HG03558 (cell line): Measurements from ENCODE around the gene CCDC201.
"Not testable (repeated sequence)": the region's sequence is repeated elsewhere in the genome, so short reads cannot be mapped to it uniquely, and the experiment has no call there.

Experiments used
- ATAC-seq: cut with Tn5 transposase; IDR thresholded peaks from one replicate; pipeline ENCODE4 v1.9.1; 2021; ENCODE audit warnings: moderate number of reproducible peaks; ENCODE audit not compliant: unreplicated experiment; ENCODE audit errors: extremely low read depth

Gene CCDC201

GRCh38 chr7:45829846-45830245, 43.0 kb downstream of the CCDC201 start:
- not testable (repeated sequence) for ATAC-seq

- ATAC-seq: not testable (repeated sequence)
Measured at GRCh38 chr7:45827731-45828130, 45.2 kb downstream of the CCDC201 start.

GRCh38 chr7:45826550-45826949, 46.3 kb downstream of the CCDC201 start:
- not testable (repeated sequence) for ATAC-seq

GRCh38 chr7:45818763-45819162, 54.1 kb downstream of the CCDC201 start:
- not testable (repeated sequence) for ATAC-seq

- ATAC-seq: not testable (repeated sequence)
Measured at GRCh38 chr7:45817913-45818312, 55.0 kb downstream of the CCDC201 start.

GRCh38 chr7:45817016-45817415, 55.9 kb downstream of the CCDC201 start:
- ATAC-seq: not testable (repeated sequence)

GRCh38 chr7:45814216-45815118, 58.4 kb downstream of the CCDC201 start:
- not testable (repeated sequence) for ATAC-seq

GRCh38 chr7:45813771-45814170, 59.1 kb downstream of the CCDC201 start:
- not testable (repeated sequence) for ATAC-seq

GRCh38 chr7:45812946-45813345, 59.9 kb downstream of the CCDC201 start:
- no peak for ATAC-seq

- ATAC-seq: not testable (repeated sequence)
Measured at GRCh38 chr7:45811652-45812234, 61.1 kb downstream of the CCDC201 start.

- not testable (repeated sequence) for ATAC-seq
Measured at GRCh38 chr7:45810451-45811005, 62.4 kb downstream of the CCDC201 start.
